Sciatic nerve (tissue), 2 donors: ENCODE data around the gene FOXS1. TPM values are rescaled to one million over a fixed set of nuclear protein-coding genes. Genes with fewer than 3 reads are reported as not detected.

Experiments used
- ATAC-seq: fragments of 200-7000 bp; cut with Tn5 transposase; one replicate; pipeline ENCODE4 v1.9.1; 2020; ENCODE audit warnings: mild to moderate bottlenecking, moderate library complexity
- DNase-seq: peaks from one replicate; pipeline ENCODE4 v3.0.0-alpha.2; 2020; ENCODE audit warnings: low spot score
- intact Hi-C: fragments of 100-400 bp; cut with DNase I; formaldehyde crosslinking; loops from one replicate; pipeline ENCODE4 v1.14.2; 2022
- total RNA-seq: library from RNA; stranded (reverse); fragmentation: NEBNext Ultra II Directional; extraction: Animal tissue kit (Norgen Biotek cat#: 25700); gene quantifications from one replicate; pipeline ENCODE4 v1.2.1, GENCODE V29; 2021
- donor health status: DM: no; HTN: no; CAD: no.
- donor health status: DM: no; HTN: no; CAD: no.

Gene FOXS1
- total RNA-seq, 1 donor from 2014 or later: 25.0 TPM

DNA sequence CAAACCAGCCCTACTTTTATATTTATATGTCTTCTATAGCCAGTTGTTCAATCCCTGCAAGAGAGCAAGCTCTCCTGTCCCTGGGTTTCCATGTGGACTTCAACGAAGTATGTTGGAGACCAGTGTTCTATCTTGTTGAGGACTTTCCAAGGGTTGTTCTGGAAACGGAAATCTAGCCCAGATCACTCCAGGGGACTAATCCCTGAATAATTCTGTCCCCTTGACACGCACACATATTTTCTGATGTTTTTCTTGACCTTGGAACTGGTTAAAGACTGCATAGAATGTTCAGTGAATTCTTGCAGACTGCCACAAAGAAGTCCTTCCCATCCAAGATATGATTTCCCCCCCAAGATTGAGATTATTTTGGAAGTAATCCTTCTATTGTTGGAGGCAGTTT lies 35.7 kb downstream of the FOXS1 start:
- ATAC-seq: no peak
- intact Hi-C loops: no loop called here

DNA sequence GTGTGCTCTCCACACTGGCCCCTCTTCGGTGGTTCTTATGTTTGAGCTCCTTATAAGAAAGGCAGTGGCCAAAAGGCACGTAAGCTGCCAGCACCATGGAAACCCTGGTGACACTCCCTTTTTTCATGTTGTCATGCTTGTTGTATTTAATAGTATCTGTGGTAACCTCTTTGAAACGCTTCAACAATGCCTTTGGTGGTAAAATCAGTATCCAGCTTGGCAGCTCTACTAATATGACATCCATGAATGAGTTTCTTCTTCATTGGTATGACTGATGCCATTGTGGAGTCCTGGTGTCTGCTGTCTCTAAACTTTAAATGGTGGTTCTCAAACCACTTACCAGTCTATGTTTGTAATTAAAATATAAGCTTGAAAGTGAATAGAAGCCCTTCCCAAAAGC lies 36.9 kb downstream of the FOXS1 start:
- ATAC-seq: no peak
- DNase-seq: no peak
- intact Hi-C loops: no loop called here

More for the DNA sequence above, 35.7 kb downstream of the FOXS1 start:
- DNase-seq: no peak

- intact Hi-C loops: no loop called here
- ATAC-seq (no peak), DNase-seq (no peak)
Measured at GRCh38 chr20:31806564-31807355, 38.6 kb downstream of the FOXS1 start.

GRCh38 chr20:31803552-31804291 lies 41.7 kb downstream of the FOXS1 start:
- ATAC-seq: no peak
- intact Hi-C loops: no loop called here
- no peak for DNase-seq

DNA sequence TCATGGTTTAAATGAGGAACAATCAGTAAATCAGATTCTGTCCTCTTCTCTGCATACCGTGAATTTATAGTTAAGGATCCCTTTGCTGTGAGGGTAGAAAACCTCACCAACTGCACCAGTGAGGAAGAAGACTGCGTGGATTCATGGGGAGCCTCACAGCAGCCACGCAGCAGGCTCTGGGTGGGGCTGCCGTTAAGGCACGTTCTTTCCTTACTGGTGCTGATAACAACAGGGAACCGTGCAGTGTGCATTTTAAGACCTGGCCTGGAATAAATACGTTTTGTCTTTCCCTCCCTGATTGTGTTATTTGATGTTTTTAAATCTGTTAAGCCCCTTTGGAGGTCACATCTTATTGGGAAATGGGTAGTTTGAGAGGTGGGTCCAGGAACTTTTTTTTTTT lies 43.9 kb downstream of the FOXS1 start:
- no peak for ATAC-seq
- intact Hi-C loops: no loop called here
- no peak for DNase-seq

DNA sequence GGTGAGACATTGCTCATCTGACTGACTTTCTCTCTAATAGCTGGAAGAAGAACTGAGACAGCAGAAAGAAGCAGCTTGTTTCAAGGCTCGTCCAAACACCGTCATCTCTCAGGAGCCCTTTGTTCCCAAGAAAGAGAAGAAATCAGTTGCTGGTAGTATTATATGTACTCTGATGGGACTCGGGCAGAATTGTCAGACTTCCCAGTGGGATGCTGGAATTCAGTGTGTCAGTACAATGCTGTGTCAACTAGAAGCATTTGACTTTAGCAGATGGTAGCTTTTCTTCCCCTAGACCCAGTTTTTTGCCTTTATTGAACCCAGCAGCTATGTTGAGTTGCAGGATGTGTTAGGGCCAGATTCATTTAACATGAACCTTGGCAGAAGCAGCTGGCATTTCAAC lies 48.0 kb downstream of the FOXS1 start:
- DNase-seq (no peak), ATAC-seq (no peak)
- intact Hi-C loops: no loop called here

Other genes with a start within 250 kb of the FOXS1 start
- 373 TPM for gene ID1, start 240.3 kb downstream of the FOXS1 start, total RNA-seq
- 8.3 TPM for gene COX4I2, start 207.7 kb downstream of the FOXS1 start, total RNA-seq
- gene BCL2L1, start 122.7 kb downstream of the FOXS1 start, total RNA-seq: 112 TPM
- gene TPX2, start 106.3 kb downstream of the FOXS1 start, total RNA-seq: 0.71 TPM
- 0.27 TPM for gene MYLK2, start 26.2 kb downstream of the FOXS1 start, total RNA-seq
- gene DUSP15, start 24.9 kb upstream of the FOXS1 start, total RNA-seq: 49.5 TPM
- 7.1 TPM for gene TTLL9, start 25.0 kb upstream of the FOXS1 start, total RNA-seq
- 18.5 TPM for gene PDRG1, start 106.4 kb upstream of the FOXS1 start, total RNA-seq
- gene XKR7, start 122.5 kb upstream of the FOXS1 start, total RNA-seq: not detected
- 11.7 TPM for gene CCM2L, start 164.8 kb upstream of the FOXS1 start, total RNA-seq
- 24.0 TPM for gene HCK, start 206.6 kb upstream of the FOXS1 start, total RNA-seq